GM12878 (cell line): ENCODE data around the gene BARHL1. TPM values are rescaled to one million over a fixed set of nuclear protein-coding genes. Genes with fewer than 3 reads are reported as not detected.

Experiments
- ATAC-seq: fragments of 200-7000 bp; cut with Tn5 transposase; 3 replicates; pipeline ENCODE4 v1.9.1; 2020; ENCODE audit warnings: mild to moderate bottlenecking, moderate library complexity
- BruUV-seq: library from RNA; stranded (reverse); fragments of 400-500 nt; replicated peaks from 2 replicates; lab custom pipeline; 2021; lab: Mats Ljungman, UMichigan
- CTCF ChIA-PET: fragments of 300-600 bp; sonication (Branson Sonifier 250); formaldehyde crosslinking; extraction: SDS; loops from one replicate; lab custom pipeline; 2021; ENCODE audit warnings: inconsistent platforms; lab: Yijun Ruan, JAX
- POLR2A ChIA-PET: fragments of 350-600 bp; formaldehyde crosslinking; extraction: SDS; loops from one replicate; lab custom pipeline; 2021; ENCODE audit warnings: inconsistent platforms; lab: Charles Lee
- RAD21 ChIA-PET: fragments of 300-600 bp; sonication (Branson Sonifier 250); formaldehyde crosslinking; loops from one replicate; lab custom pipeline; 2023; ENCODE audit warnings: antibody characterized with exemption; ENCODE audit not compliant: unreplicated experiment; lab: Charles Lee
- SMC1A ChIA-PET: fragments of 300-600 bp; sonication (Branson Sonifier 250); formaldehyde crosslinking; loops from one replicate; lab custom pipeline; 2023; ENCODE audit not compliant: unreplicated experiment, uncharacterized antibody; lab: Charles Lee
- DNase-seq: peaks from one replicate; pipeline ENCODE4 v3.0.0-alpha.2; 2011; ENCODE audit warnings: low read depth, low spot score
- FAIRE-seq: peaks from 3 replicates; lab custom pipeline; 2011; peaks lifted over from hg19 to GRCh38; lab: Jason Lieb, UNC
- H2AFZ ChIP-seq: 2 replicates; pipeline ENCODE4 v1.6.0; 2011; ENCODE audit warnings: low read depth, low read length, control low read depth; ENCODE audit not compliant: control insufficient read depth
- H3K27ac ChIP-seq: 2 replicates; pipeline ENCODE4 v1.5.1; 2011; ENCODE audit warnings: control low read depth; ENCODE audit not compliant: control insufficient read depth, insufficient read depth
- H3K27me3 ChIP-seq, 2 experiments: replicated peaks in 1 of 2; 2 replicates each; pipeline versions ENCODE4 v1.6.0 to v1.6.1; 2011; ENCODE audit warnings: low read length in 1 of 2; ENCODE audit not compliant: control insufficient read depth in 2 of 2, insufficient read depth in 2 of 2
- H3K36me3 ChIP-seq, 2 experiments: 2 replicates each; pipeline ENCODE4 v1.5.1; 2011; ENCODE audit warnings: low read length in 1 of 2; ENCODE audit not compliant: control insufficient read depth in 2 of 2, insufficient read depth in 2 of 2
- H3K4me1 ChIP-seq: 2 replicates; pipeline ENCODE4 v1.6.1; 2011; ENCODE audit warnings: mild to moderate bottlenecking, low read length, moderate library complexity, mixed read lengths; ENCODE audit not compliant: control insufficient read depth, insufficient read depth
- H3K4me2 ChIP-seq: 2 replicates; pipeline ENCODE4 v1.6.0; 2011; ENCODE audit warnings: control low read depth; ENCODE audit not compliant: control insufficient read depth, insufficient read depth
- H3K4me3 ChIP-seq: fragments of 200-600 bp; sonication (generic); 2 replicates; pipeline ENCODE4 v1.5.1; 2016
- H3K79me2 ChIP-seq: 2 replicates; pipeline ENCODE4 v1.6.0; 2011; ENCODE audit warnings: low read length; ENCODE audit not compliant: control insufficient read depth, insufficient read depth
- H3K9ac ChIP-seq: 2 replicates; pipeline ENCODE4 v1.8.0; 2011; ENCODE audit warnings: low read length, control low read depth, mixed read lengths; ENCODE audit not compliant: control insufficient read depth, insufficient read depth
- H3K9me3 ChIP-seq: replicated peaks from 3 replicates; pipeline ENCODE4 v1.5.1; 2011; ENCODE audit warnings: mild to moderate bottlenecking, low read length; ENCODE audit not compliant: control insufficient read depth, insufficient read depth
- H4K20me1 ChIP-seq: 2 replicates; pipeline ENCODE4 v1.6.0; 2011; ENCODE audit not compliant: control insufficient read depth, insufficient read depth
- BACH1 ChIP-seq: fragments of 450-650 bp; IDR thresholded peaks from 2 replicates; pipeline ENCODE4 v1.6.1; 2017; ENCODE audit warnings: mild to moderate bottlenecking, borderline replicate concordance
- CBX3 ChIP-seq: fragments of 200-600 bp; sonication (generic); IDR thresholded peaks from 2 replicates; pipeline ENCODE4 v1.6.1; 2016; ENCODE audit warnings: low read depth, borderline replicate concordance
- CEBPZ ChIP-seq: fragments of 150-350 bp; IDR thresholded peaks from 2 replicates; pipeline ENCODE4 v1.6.1; 2016; ENCODE audit warnings: low read depth, low read length
- IKZF2 ChIP-seq, 2 experiments: fragments of 450-650 bp; IDR thresholded peaks; 2 replicates each; pipeline ENCODE4 v1.6.1; 2017; ENCODE audit warnings: mild to moderate bottlenecking in 2 of 2, moderate library complexity in 2 of 2
- MEF2A ChIP-seq: IDR thresholded peaks from 2 replicates; pipeline ENCODE4 v1.6.1; 2011; ENCODE audit warnings: low read depth, mild to moderate bottlenecking, low read length, moderate library complexity; ENCODE audit not compliant: insufficient read depth
- NR2F1 ChIP-seq: fragments of 450-650 bp; conservative IDR thresholded peaks from 2 replicates; pipeline ENCODE4 v1.6.1; 2017; ENCODE audit warnings: mild to moderate bottlenecking
- POLR2A ChIP-seq: IDR thresholded peaks from 2 replicates; pipeline ENCODE4 v1.6.1; 2011; ENCODE audit warnings: low read depth, mild to moderate bottlenecking, low read length
- RAD21 ChIP-seq: IDR thresholded peaks from 2 replicates; pipeline ENCODE4 v1.6.1; 2011; ENCODE audit warnings: mild to moderate bottlenecking, low read depth, low read length, moderate library complexity; ENCODE audit not compliant: insufficient read depth
- SMARCA5 ChIP-seq: fragments of 450-650 bp; IDR thresholded peaks from 2 replicates; pipeline ENCODE4 v1.6.1; 2017; ENCODE audit warnings: mild to moderate bottlenecking
- ZNF384 ChIP-seq: IDR thresholded peaks from 2 replicates; pipeline ENCODE4 v1.6.1; 2012; ENCODE audit warnings: low read depth, mild to moderate bottlenecking, low read length, improper control_type of control experiment, borderline replicate concordance
- ZNF622 ChIP-seq: fragments of 450-650 bp; IDR thresholded peaks from 2 replicates; pipeline ENCODE4 v1.6.1; 2017; ENCODE audit warnings: mild to moderate bottlenecking, inconsistent platforms
- WGBS: methylation state at CpG from one replicate; pipeline ENCODE4 v1.1.6; 2016; ENCODE audit warnings: low lambda C conversion rate; ENCODE audit not compliant: insufficient replicate concordance, insufficient coverage; ENCODE audit errors: missing lambda C conversion rate; 5-methylcytosine and 5-hydroxymethylcytosine counted together
- in situ Hi-C: fragments of 300-500 bp; cut with MboI; formaldehyde crosslinking; loops from 9 replicates; pipeline ENCODE4 v1.14.3; 2018; ENCODE audit warnings: mixed read lengths
- intact Hi-C: fragments of 100-400 bp; cut with micrococcal nuclease; formaldehyde crosslinking; loops from one replicate; pipeline ENCODE4 v1.14.2; 2022; ENCODE audit not compliant: unreplicated experiment
- polyA plus RNA-seq, 11 experiments: library from polyadenylated mRNA; depleted of rRNA in 4 of 11; unstranded in 6 of 11; stranded (reverse) in 5 of 11; fragments of >200 nt; fragmentation: Nextera tagmentation in 4 of 11; fragmentation: Illumina TruSeq in 1 of 11; extraction: Ambion mirVana in 4 of 11; extraction: Trizol in 1 of 11; gene quantifications; 1 replicate in 1 of 11; 2 replicates in 10 of 11; pipeline versions ENCODE4 v1.2.1 to v1.2.3, GENCODE V29; 2011 to 2016; ENCODE audit warnings: inconsistent platforms in 2 of 11, missing spikeins in 2 of 11, low read depth in 1 of 11
- total RNA-seq, 4 experiments: library from RNA; depleted of rRNA in 3 of 4; stranded (reverse); fragments of >200 nt in 3 of 4; fragmentation: Illumina TruSeq in 1 of 4; extraction: Trizol in 1 of 4; gene quantifications; 2 replicates each; pipeline versions ENCODE4 v1.2.1 to v1.2.3, GENCODE V29; 2013 to 2021
- TF ChIP-seq, protein P1 (sequence below): IDR thresholded peaks from 2 replicates; pipeline ENCODE4 v1.6.1; 2011; ENCODE audit warnings: low read depth, low read length, improper control_type of control experiment, borderline replicate concordance

The BARHL1 gene
- total and polyA plus RNA-seq, 10 of the 15 experiments (the other 5 are each of a cell fraction or from before 2014, with no cell fraction given): not detected

DNA sequence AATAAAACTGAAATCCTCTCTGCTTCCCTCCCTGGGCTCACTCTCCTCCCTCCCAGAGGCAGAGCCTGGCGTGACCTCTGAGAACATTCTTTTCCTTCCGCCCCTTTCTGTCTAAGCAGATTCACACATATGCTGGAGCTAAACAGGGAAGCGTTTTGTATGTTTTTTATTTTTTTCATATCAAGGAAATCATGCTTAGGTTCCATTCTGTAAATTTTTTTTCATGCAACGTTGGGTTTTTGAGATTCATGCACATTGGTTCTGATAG is 20.2 kb upstream of the BARHL1 start:
- FAIRE-seq: no peak
- no peak overlapping the region for H3K27ac ChIP-seq

More for the DNA sequence above, 20.2 kb upstream of the BARHL1 start:
- no peaks in the 10 kb centered on the region for H3K9me3 ChIP-seq
- POLR2A ChIA-PET: no interaction called here
- WGBS: 11% methylated on average over 4 of the region's 4 CpGs
- no peak overlapping the region for H2AFZ ChIP-seq
- no peaks in the 10 kb centered on the region for H3K79me2 ChIP-seq
- H3K9ac ChIP-seq: no peak overlapping the region
- intact Hi-C loops (no loop called here), in situ Hi-C loops (no loop called here)
- no peaks in the 10 kb centered on the region for H4K20me1 ChIP-seq
- no peaks in the 10 kb centered on the region for H3K4me1 ChIP-seq
- peaks cover 0 to 3% of the 10 kb centered on the region in 2 experiments; a peak in 2 of 4 replicates for H3K27me3 ChIP-seq
- ATAC-seq (no peak), DNase-seq (no peak)
- no peaks in the 10 kb centered on the region for H3K36me3 ChIP-seq
- RAD21 ChIA-PET: no interaction called here
- CTCF ChIA-PET: interaction anchor here (1.0 kb wide), 1 partner anchor 9 kb away, joined by 3 read pairs; no protein-coding TSS in a partner anchor
- H3K4me2 ChIP-seq: no peak overlapping the region
- no TSS peak for BruUV-seq
- TF ChIP-seq RAD21 (no peak), CBX3 (no peak), NR2F1 (no peak), CEBPZ (no peak), ZNF622 (no peak), SMARCA5 (no peak), ZNF384 (no peak), MEF2A (no peak), POLR2A (no peak), BACH1 (no peak), IKZF2 (IDR thresholded peaks at IDR 0.05) (no peak)
- TF ChIP-seq, protein P1, sequence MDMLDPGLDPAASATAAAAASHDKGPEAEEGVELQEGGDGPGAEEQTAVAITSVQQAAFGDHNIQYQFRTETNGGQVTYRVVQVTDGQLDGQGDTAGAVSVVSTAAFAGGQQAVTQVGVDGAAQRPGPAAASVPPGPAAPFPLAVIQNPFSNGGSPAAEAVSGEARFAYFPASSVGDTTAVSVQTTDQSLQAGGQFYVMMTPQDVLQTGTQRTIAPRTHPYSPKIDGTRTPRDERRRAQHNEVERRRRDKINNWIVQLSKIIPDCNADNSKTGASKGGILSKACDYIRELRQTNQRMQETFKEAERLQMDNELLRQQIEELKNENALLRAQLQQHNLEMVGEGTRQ: no peak
- no peak overlapping the region for H3K4me3 ChIP-seq
- SMC1A ChIA-PET: no interaction called here
